Left lung (tissue), 10 donors: ENCODE results near the gene ROPN1B. TPM values are rescaled to one million over a fixed set of nuclear protein-coding genes. Genes with fewer than 3 reads are reported as not detected.

Experiments used
- ATAC-seq: fragments of 200-7000 bp; cut with Tn5 transposase; one replicate; pipeline ENCODE4 v1.9.1; 2020; ENCODE audit warnings: moderate library complexity
- DNase-seq, 4 donors: peaks; one replicate each; pipeline ENCODE4 v3.0.0-alpha.2; 2013 to 2020
- H3K27ac ChIP-seq, 2 donors: fragments of 200-600 bp; sonication (generic) in 1 of 2; one replicate each; pipeline versions ENCODE4 v1.5.0 to v1.8.0; 2020 to 2021
- H3K27me3 ChIP-seq, 2 donors: fragments of 200-600 bp; sonication (generic) in 1 of 2; one replicate each; pipeline versions ENCODE4 v1.5.0 to v1.8.0; 2020 to 2021
- H3K36me3 ChIP-seq, 2 donors: fragments of 200-600 bp; sonication (generic) in 1 of 2; one replicate each; pipeline versions ENCODE4 v1.5.0 to v1.8.0; 2020 to 2021
- H3K4me1 ChIP-seq, 2 donors: fragments of 200-600 bp; one replicate each; pipeline ENCODE4 v1.8.0; 2021
- H3K4me3 ChIP-seq, 2 donors: fragments of 200-600 bp; sonication (generic) in 1 of 2; one replicate each; pipeline versions ENCODE4 v1.5.0 to v1.8.0; 2020 to 2021; ENCODE audit warnings: mild to moderate bottlenecking in 1 of 2
- H3K9me3 ChIP-seq, 2 donors: fragments of 200-600 bp; sonication (generic) in 1 of 2; one replicate each; pipeline versions ENCODE4 v1.5.0 to v1.8.0; 2020 to 2021
- intact Hi-C, 2 donors: fragments of 100-400 bp; cut with DNase I; formaldehyde crosslinking; loops; one replicate each; pipeline versions ENCODE4 v1.11.2 to v1.14.2; 2022
- polyA plus RNA-seq, 6 donors: library from polyadenylated mRNA; unstranded; fragments of 120-200 nt; gene quantifications; one replicate each; pipeline ENCODE4 v1.2.1, GENCODE V29; 2013; ENCODE audit not compliant: insufficient read length in 6 of 6
- total RNA-seq, 2 donors: library from RNA; stranded (reverse); fragmentation: NEBNext Ultra II Directional; extraction: Animal tissue kit (Norgen Biotek cat#: 25700); gene quantifications; one replicate each; pipeline ENCODE4 v1.2.1, GENCODE V29; 2021
- TF ChIP-seq, protein P1 (sequence below), 2 donors: fragments of 200-600 bp; sonication (generic) in 1 of 2; IDR thresholded peaks; one replicate each; pipeline versions ENCODE4 v1.5.0 to v1.8.0; 2021; ENCODE audit warnings: antibody characterized with exemption in 2 of 2
- donor health status: DM: no; HTN: yes; CAD: no.
- donor health status: DM: no; HTN: no; CAD: no.

The ROPN1B gene
- total and polyA plus RNA-seq, 8 donors, result 0.29 to 1.9 (median 0.94) TPM

DNA sequence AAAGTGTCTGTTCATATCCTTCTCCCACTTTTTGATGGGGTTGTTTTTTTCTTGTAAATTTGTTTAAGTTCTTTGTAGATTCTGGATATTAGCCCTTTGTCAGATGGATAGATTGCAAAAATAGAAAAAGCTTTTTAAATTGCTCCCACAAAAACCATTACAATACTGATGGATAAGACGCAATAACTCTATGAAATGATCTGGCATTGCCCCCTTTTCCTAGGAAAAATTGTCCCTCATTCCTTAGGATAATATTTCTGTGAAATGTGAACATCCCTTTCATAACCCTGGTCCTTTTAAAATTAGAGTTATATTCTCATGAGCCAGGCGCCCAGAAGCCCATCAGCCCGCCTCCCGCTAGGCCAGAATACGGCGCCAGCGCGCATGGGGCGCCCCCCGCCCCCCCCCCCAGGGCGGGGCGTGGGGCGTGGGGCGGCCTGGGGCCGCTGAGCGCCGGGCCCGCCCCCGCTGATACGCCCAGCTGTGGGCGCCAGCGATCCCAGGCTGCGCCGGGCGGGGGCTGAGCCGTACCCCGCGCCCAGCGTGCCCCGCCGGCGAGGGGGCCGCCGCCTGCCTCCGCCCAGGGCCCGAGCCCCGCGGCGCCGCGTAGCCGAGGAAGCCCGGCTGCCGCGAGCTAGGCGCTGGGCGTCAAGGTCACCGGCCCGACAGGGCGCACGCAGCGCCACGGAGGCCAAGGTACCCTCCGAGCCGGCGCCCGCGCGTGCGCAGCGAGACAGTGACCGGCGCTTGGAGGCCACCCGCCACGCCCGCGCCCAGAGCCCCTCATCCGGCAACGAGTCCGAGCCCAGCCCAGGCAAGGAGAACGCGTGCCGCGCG is 11.1 kb upstream of the ROPN1B start:
- Histone ChIP-seq H3K36me3 (no peaks in the 10 kb centered on the region), H3K4me1 (no peaks in the 10 kb centered on the region), H3K4me3 (no peak overlapping the region), H3K27ac (no peak overlapping the region), H3K9me3 (no peaks in the 10 kb centered on the region), H3K27me3 (peaks cover 0 to 70% of the 10 kb centered on the region in 2 donors)
- TF ChIP-seq, protein P1, sequence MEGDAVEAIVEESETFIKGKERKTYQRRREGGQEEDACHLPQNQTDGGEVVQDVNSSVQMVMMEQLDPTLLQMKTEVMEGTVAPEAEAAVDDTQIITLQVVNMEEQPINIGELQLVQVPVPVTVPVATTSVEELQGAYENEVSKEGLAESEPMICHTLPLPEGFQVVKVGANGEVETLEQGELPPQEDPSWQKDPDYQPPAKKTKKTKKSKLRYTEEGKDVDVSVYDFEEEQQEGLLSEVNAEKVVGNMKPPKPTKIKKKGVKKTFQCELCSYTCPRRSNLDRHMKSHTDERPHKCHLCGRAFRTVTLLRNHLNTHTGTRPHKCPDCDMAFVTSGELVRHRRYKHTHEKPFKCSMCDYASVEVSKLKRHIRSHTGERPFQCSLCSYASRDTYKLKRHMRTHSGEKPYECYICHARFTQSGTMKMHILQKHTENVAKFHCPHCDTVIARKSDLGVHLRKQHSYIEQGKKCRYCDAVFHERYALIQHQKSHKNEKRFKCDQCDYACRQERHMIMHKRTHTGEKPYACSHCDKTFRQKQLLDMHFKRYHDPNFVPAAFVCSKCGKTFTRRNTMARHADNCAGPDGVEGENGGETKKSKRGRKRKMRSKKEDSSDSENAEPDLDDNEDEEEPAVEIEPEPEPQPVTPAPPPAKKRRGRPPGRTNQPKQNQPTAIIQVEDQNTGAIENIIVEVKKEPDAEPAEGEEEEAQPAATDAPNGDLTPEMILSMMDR (IDR thresholded peaks at IDR 0.05), result no peak
- ATAC-seq, result no peak
- intact Hi-C loops, result no loop called here
- DNase-seq, result peak in 1 of 4 donors; percentile 62

- Histone ChIP-seq H3K4me1 (no peaks in the 10 kb centered on the region), H3K36me3 (no peaks in the 10 kb centered on the region), H3K9me3 (no peaks in the 10 kb centered on the region), H3K4me3 (no peak overlapping the region), H3K27ac (no peak overlapping the region), H3K27me3 (peaks cover 0 to 77% of the 10 kb centered on the region in 2 donors)
- DNase-seq, result peak in 1 of 4 donors; percentile 64
- no peak for ATAC-seq
- intact Hi-C loops, result no loop called here
- TF ChIP-seq, protein P1 (IDR thresholded peaks at IDR 0.05), result no peak
Observed at GRCh38 chr3:125958511-125959316, 10.3 kb upstream of the ROPN1B start.

DNA sequence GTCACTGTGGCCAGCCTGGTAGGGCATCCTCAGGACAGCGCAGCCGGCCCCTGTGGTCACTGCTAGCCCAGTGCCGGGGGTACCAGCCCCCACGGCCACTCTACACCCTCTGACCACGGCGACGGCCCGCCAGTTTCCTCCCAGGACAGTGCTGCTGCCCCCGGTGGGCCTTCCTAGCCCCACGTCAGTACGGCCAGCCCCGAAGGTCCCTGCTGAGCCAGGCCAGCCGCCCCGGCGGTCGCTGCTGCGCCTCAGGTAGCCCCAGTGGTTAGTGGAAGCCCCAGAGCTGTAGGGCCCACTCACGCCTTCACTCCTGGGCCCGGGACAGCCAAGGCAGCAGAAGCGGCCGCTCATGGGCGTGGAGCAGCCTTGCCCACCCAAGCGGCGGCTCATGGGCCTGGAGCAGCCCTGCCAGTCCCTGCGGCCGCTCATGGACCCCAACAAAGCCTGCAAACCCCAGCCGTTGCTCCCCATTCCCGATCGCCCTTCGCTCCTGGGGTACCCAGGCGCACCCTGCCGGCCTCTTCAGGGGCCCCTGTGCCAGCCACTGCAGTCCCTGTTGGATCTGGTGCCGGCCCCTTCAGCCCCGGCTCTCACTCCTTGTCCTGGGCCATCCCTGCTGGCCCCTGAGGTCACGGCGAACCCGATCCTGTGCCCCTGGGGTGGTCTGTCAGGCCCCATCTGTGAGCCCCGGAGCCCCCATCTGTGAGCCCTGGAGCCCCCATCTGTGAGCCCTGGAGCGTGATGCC is 9.5 kb upstream of the ROPN1B start:
- Histone ChIP-seq H3K27ac (no peak overlapping the region), H3K27me3 (peaks cover 0 to 81% of the 10 kb centered on the region in 2 donors), H3K4me1 (no peaks in the 10 kb centered on the region), H3K4me3 (no peak overlapping the region), H3K36me3 (no peaks in the 10 kb centered on the region), H3K9me3 (no peaks in the 10 kb centered on the region)
- TF ChIP-seq, protein P1 (IDR thresholded peaks at IDR 0.05), result no peak
- DNase-seq (peak in 1 of 4 donors; percentile 67), ATAC-seq (no peak)
- intact Hi-C loops, result no loop called here

DNA sequence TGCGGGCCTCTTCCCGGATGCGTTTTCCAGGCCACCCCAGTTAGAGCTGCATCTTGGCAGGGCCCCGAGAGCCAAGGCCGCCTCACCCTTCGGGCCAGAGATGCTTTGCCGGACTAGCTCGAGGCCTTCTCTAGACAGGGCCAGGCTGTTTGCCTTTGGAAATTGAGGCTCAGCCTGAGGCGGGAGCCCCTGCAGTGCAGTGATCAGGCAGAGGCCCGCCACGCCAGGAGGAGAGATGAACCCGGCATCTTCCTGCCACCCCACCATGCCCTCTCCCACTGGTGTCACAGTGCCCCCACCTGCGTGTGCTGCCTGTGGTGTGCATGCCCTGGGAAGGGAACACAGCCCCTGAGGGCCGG is 8.9 kb upstream of the ROPN1B start:
- H3K9me3 ChIP-seq, result no peaks in the 10 kb centered on the region
- H3K36me3 ChIP-seq, result no peaks in the 10 kb centered on the region
- H3K27ac ChIP-seq, result no peak overlapping the region
- intact Hi-C loops, result no loop called here
- peaks cover 0 to 75% of the 10 kb centered on the region in 2 donors for H3K27me3 ChIP-seq
- TF ChIP-seq, protein P1 (IDR thresholded peaks at IDR 0.05), result no peak
- no peak overlapping the region for H3K4me3 ChIP-seq
- peak in 1 of 4 donors; percentile 47 for DNase-seq
- H3K4me1 ChIP-seq, result no peaks in the 10 kb centered on the region
- ATAC-seq, result no peak
